ENCODE results near the gene ABCA12. TPM values are rescaled to one million over a fixed set of nuclear protein-coding genes. Genes with fewer than 3 reads are reported as not detected.

ABCA12 gene
- total RNA-seq, 2 donors from 2014 or later: not detected

GRCh38 chr2:215068399-215068798 is 70.0 kb downstream of the ABCA12 start:
- intact Hi-C loops (cut with DNase I): no loop called here
- ATAC-seq (no peak), DNase-seq (no peak)
- 36 to 37% methylated on average over 2 of the region's 2 CpGs for WGBS, 2 donors
- Histone ChIP-seq H3K4me3 (no peak overlapping the region), H3K36me3 (replicated peaks in 1 of 2; ENCODE audit: insufficient read depth in 1 of 2, low read depth in 2 of 2) (no peaks in the 10 kb centered on the region), H3K4me1 (no peaks in the 10 kb centered on the region), H3K27ac (no peak overlapping the region), H3K9me3 (no peaks in the 10 kb centered on the region), H3K27me3 (no peaks in the 10 kb centered on the region)
- TF ChIP-seq, protein P1, sequence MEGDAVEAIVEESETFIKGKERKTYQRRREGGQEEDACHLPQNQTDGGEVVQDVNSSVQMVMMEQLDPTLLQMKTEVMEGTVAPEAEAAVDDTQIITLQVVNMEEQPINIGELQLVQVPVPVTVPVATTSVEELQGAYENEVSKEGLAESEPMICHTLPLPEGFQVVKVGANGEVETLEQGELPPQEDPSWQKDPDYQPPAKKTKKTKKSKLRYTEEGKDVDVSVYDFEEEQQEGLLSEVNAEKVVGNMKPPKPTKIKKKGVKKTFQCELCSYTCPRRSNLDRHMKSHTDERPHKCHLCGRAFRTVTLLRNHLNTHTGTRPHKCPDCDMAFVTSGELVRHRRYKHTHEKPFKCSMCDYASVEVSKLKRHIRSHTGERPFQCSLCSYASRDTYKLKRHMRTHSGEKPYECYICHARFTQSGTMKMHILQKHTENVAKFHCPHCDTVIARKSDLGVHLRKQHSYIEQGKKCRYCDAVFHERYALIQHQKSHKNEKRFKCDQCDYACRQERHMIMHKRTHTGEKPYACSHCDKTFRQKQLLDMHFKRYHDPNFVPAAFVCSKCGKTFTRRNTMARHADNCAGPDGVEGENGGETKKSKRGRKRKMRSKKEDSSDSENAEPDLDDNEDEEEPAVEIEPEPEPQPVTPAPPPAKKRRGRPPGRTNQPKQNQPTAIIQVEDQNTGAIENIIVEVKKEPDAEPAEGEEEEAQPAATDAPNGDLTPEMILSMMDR (IDR thresholded peaks at IDR 0.05): no peak
- TF ChIP-seq POLR2A (IDR thresholded peaks at IDR 0.05): no peak

- Histone ChIP-seq H3K36me3 (replicated peaks in 1 of 2; ENCODE audit: insufficient read depth in 1 of 2, low read depth in 2 of 2) (no peaks in the 10 kb centered on the region), H3K27me3 (no peaks in the 10 kb centered on the region), H3K9me3 (no peaks in the 10 kb centered on the region), H3K4me3 (no peak overlapping the region), H3K27ac (no peak overlapping the region), H3K4me1 (no peaks in the 10 kb centered on the region)
- 70% methylated on average over 2 of the region's 2 CpGs for WGBS, 2 donors
- intact Hi-C loops (cut with DNase I): no loop called here
- DNase-seq (no peak), ATAC-seq (no peak)
- no peak for TF ChIP-seq POLR2A (IDR thresholded peaks at IDR 0.05)
- TF ChIP-seq, protein P1 (IDR thresholded peaks at IDR 0.05): no peak
These were observed 72.3 kb downstream of the ABCA12 start for GRCh38 chr2:215066124-215066523.

GRCh38 chr2:215063526-215063925 is 74.9 kb downstream of the ABCA12 start:
- DNase-seq (no peak), ATAC-seq (no peak)
- Histone ChIP-seq H3K4me3 (no peak overlapping the region), H3K4me1 (no peaks in the 10 kb centered on the region), H3K9me3 (no peaks in the 10 kb centered on the region), H3K27ac (no peak overlapping the region), H3K36me3 (replicated peaks in 1 of 2; ENCODE audit: insufficient read depth in 1 of 2, low read depth in 2 of 2) (no peaks in the 10 kb centered on the region), H3K27me3 (no peaks in the 10 kb centered on the region)
- 46 to 51% methylated on average over 2 of the region's 2 CpGs for WGBS, 2 donors
- no peak for TF ChIP-seq POLR2A (IDR thresholded peaks at IDR 0.05)
- TF ChIP-seq, protein P1 (IDR thresholded peaks at IDR 0.05): no peak
- intact Hi-C loops (cut with DNase I): no loop called here

GRCh38 chr2:215060861-215061536 is 77.4 kb downstream of the ABCA12 start:
- no peaks in the 10 kb centered on the region for H3K27me3 ChIP-seq
- DNase-seq (no peak), ATAC-seq (no peak)
- H3K27ac ChIP-seq: no peak overlapping the region
- WGBS, 2 donors: 49 to 51% methylated on average over 7 of the region's 7 CpGs
- no peaks in the 10 kb centered on the region for H3K4me1 ChIP-seq
- intact Hi-C loops (cut with DNase I): no loop called here
- no peaks in the 10 kb centered on the region for H3K9me3 ChIP-seq
- no peaks in the 10 kb centered on the region for H3K36me3 ChIP-seq (replicated peaks in 1 of 2; ENCODE audit: insufficient read depth in 1 of 2, low read depth in 2 of 2)
- H3K4me3 ChIP-seq: no peak overlapping the region
- TF ChIP-seq POLR2A (IDR thresholded peaks at IDR 0.05): no peak
- TF ChIP-seq, protein P1 (IDR thresholded peaks at IDR 0.05): no peak

DNA sequence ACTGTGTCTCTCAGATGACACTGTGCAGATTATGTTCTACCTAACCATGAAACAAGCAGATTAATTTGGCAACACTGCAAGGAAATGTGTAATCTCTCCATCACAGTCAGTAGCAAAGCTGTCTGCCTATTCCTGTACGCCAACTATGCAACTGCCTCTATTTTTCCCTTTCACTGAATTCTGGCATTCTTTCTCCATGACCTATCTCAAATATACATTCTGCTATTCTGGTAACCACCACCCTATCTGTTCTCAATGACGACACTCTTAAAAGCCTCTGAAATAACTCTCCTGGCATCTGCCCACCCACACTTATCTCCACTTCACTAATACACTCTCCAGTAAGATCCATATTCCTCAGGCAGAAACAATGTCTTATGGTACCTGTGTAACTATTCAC is 78.7 kb downstream of the ABCA12 start:
- Histone ChIP-seq H3K4me3 (no peak overlapping the region), H3K9me3 (no peaks in the 10 kb centered on the region), H3K36me3 (replicated peaks in 1 of 2; ENCODE audit: insufficient read depth in 1 of 2, low read depth in 2 of 2) (no peaks in the 10 kb centered on the region), H3K27me3 (no peaks in the 10 kb centered on the region), H3K27ac (no peak overlapping the region), H3K4me1 (no peaks in the 10 kb centered on the region)
- no peak for TF ChIP-seq POLR2A (IDR thresholded peaks at IDR 0.05)
- TF ChIP-seq, protein P1 (IDR thresholded peaks at IDR 0.05): no peak
- intact Hi-C loops (cut with DNase I): no loop called here
- ATAC-seq: no peak
- DNase-seq: no peak
- WGBS, 2 donors: 30 to 40% methylated on average over 2 of the region's 2 CpGs

Data from body of pancreas (tissue), 4 donors.